Measurements from ENCODE around the gene CAPN1.

DNA sequence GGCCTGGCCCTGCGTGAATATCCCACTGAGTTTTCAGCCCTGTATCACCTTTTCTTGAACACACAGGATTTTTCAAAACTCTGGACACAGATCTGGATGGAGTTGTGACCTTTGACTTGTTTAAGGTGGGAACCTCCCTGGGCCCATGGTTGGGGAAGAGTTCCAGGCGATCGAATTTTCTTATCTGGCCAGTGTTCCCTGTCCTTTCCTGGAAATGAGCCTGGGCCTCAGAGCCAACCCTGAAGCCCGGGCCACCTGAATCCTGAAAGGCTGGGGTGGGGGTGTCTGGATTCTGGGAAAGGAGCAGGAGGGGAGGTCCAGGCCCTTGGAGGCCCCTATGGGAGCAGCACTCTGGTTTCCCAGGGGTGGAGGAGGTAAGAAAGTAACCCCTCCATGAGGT is 29.0 kb downstream of the CAPN1 start:
- TF ChIP-seq CTCF (IDR thresholded peaks at IDR 0.05; ENCODE audit: low read depth, low read length) (no peak), MYC (IDR thresholded peaks at IDR 0.05; ENCODE audit: low read depth, low read length) (no peak), POLR2A (IDR thresholded peaks at IDR 0.05; ENCODE audit: extremely low read depth, insufficient read length) (no peak)
